GM19452 (cell line): Measurements from ENCODE around the gene GALNT7.
A peak's percentile ranks its signal among the peaks of the same experiment; 100 is the strongest.

Source experiments
- ATAC-seq: cut with Tn5 transposase; IDR thresholded peaks from one replicate; pipeline ENCODE4 v1.9.1; 2021; ENCODE audit not compliant: unreplicated experiment

The GALNT7 gene

GRCh38 chr4:173235050-173235449 lies 66.4 kb downstream of the GALNT7 start:
- ATAC-seq = no peak

- no peak for ATAC-seq
These were observed 67.7 kb downstream of the GALNT7 start for GRCh38 chr4:173236301-173236700.

GRCh38 chr4:173237152-173237551 lies 68.5 kb downstream of the GALNT7 start:
- no peak for ATAC-seq

GRCh38 chr4:173237762-173238161 lies 69.2 kb downstream of the GALNT7 start:
- no peak for ATAC-seq

- ATAC-seq = no peak
These were observed 72.1 kb downstream of the GALNT7 start for GRCh38 chr4:173240696-173241095.

GRCh38 chr4:173242466-173243250 lies 74.0 kb downstream of the GALNT7 start:
- no peak for ATAC-seq

GRCh38 chr4:173243321-173243720 lies 74.7 kb downstream of the GALNT7 start:
- no peak for ATAC-seq

GRCh38 chr4:173243917-173244658 lies 75.5 kb downstream of the GALNT7 start:
- peak; percentile 74 for ATAC-seq

GRCh38 chr4:173245952-173246351 lies 77.3 kb downstream of the GALNT7 start:
- no peak for ATAC-seq

- ATAC-seq = no peak
These were observed 78.1 kb downstream of the GALNT7 start for GRCh38 chr4:173246719-173247118.

GRCh38 chr4:173247321-173247720 lies 78.7 kb downstream of the GALNT7 start:
- ATAC-seq = no peak

GRCh38 chr4:173248690-173249089 lies 80.1 kb downstream of the GALNT7 start:
- ATAC-seq = no peak

GRCh38 chr4:173252024-173252935 lies 83.7 kb downstream of the GALNT7 start:
- peak; percentile 89 for ATAC-seq

GRCh38 chr4:173253561-173253960 lies 85.0 kb downstream of the GALNT7 start:
- ATAC-seq = no peak

- no peak for ATAC-seq
These were observed 86.0 kb downstream of the GALNT7 start for GRCh38 chr4:173254646-173255045.

GRCh38 chr4:173256825-173257224 lies 88.2 kb downstream of the GALNT7 start:
- ATAC-seq = no peak

GRCh38 chr4:173257732-173258717 lies 89.4 kb downstream of the GALNT7 start:
- ATAC-seq = peak; percentile 89

- ATAC-seq = no peak
These were observed 90.3 kb downstream of the GALNT7 start for GRCh38 chr4:173258866-173259265.

GRCh38 chr4:173259310-173259709 lies 90.7 kb downstream of the GALNT7 start:
- no peak for ATAC-seq

- ATAC-seq = no peak
These were observed 92.4 kb downstream of the GALNT7 start for GRCh38 chr4:173261052-173261451.
